ENCODE data around the gene ACTL10.

- TF ChIP-seq POLR2AphosphoS5 (IDR thresholded peaks at IDR 0.05; ENCODE audit: low read depth) (no peak), EZH2phosphoT487 (IDR thresholded peaks at IDR 0.05; ENCODE audit: unreplicated experiment) (no peak), CTCF (conservative IDR thresholded peaks at IDR 0.05; ENCODE audit: low read depth in 2 of 2) (no peak), EZH2 (IDR thresholded peaks at IDR 0.05; ENCODE audit: low read depth, unreplicated experiment) (no peak), JUNB (IDR thresholded peaks at IDR 0.05; ENCODE audit: unreplicated experiment) (no peak)
Observed at GRCh38 chr20:33703498-33704137, 36.9 kb downstream of the ACTL10 start.

Measured in GM23338 (cell line).